Ascending aorta (tissue), 2 donors: Measurements from ENCODE around the gene STK17B. TPM values are rescaled to one million over a fixed set of nuclear protein-coding genes. Genes with fewer than 3 reads are reported as not detected.

Experiments
- DNase-seq, 2 donors: peaks; one replicate each; pipeline ENCODE4 v3.0.0-alpha.2; 2019; ENCODE audit warnings: low spot score in 2 of 2
- H3K27ac ChIP-seq, 2 donors: fragments of 200-600 bp; sonication (generic); one replicate each; pipeline ENCODE4 v1.5.1; 2016 to 2017; ENCODE audit warnings: mild to moderate bottlenecking in 1 of 2
- H3K27me3 ChIP-seq: fragments of 200-600 bp; sonication (generic); one replicate; pipeline ENCODE4 v1.5.1; 2017
- H3K36me3 ChIP-seq, 2 donors: fragments of 200-600 bp; sonication (generic); one replicate each; pipeline ENCODE4 v1.5.1; 2016
- H3K4me1 ChIP-seq, 2 donors: fragments of 200-600 bp; sonication (generic); one replicate each; pipeline ENCODE4 v1.5.1; 2016 to 2017; ENCODE audit warnings: mild to moderate bottlenecking in 1 of 2
- H3K4me3 ChIP-seq, 2 donors: fragments of 200-600 bp; sonication (generic); one replicate each; pipeline ENCODE4 v1.5.1; 2016 to 2017; ENCODE audit warnings: mild to moderate bottlenecking in 1 of 2
- H3K9me3 ChIP-seq, 2 donors: fragments of 200-600 bp; sonication (generic); one replicate each; pipeline ENCODE4 v1.5.1; 2016
- intact Hi-C: fragments of 100-400 bp; cut with DNase I; formaldehyde crosslinking; loops from one replicate; pipeline ENCODE4 v1.15.1; 2023
- total RNA-seq: library from RNA; depleted of rRNA; stranded (reverse); fragments of >200 nt; gene quantifications from one replicate; pipeline ENCODE4 v1.1.0, GENCODE V29; 2016
- TF ChIP-seq, protein P1 (sequence below), 3 experiments: fragments of 200-600 bp in 2 of 3; fragments of 450-650 bp in 1 of 3; sonication (generic) in 2 of 3; IDR thresholded peaks; one replicate each; pipeline ENCODE4 v1.5.1; 2016 to 2019; ENCODE audit warnings: antibody characterized with exemption in 3 of 3, mild to moderate bottlenecking in 1 of 3, moderate library complexity in 1 of 3

Gene STK17B
- total RNA-seq, 1 donor from 2014 or later = 8.4 TPM

DNA sequence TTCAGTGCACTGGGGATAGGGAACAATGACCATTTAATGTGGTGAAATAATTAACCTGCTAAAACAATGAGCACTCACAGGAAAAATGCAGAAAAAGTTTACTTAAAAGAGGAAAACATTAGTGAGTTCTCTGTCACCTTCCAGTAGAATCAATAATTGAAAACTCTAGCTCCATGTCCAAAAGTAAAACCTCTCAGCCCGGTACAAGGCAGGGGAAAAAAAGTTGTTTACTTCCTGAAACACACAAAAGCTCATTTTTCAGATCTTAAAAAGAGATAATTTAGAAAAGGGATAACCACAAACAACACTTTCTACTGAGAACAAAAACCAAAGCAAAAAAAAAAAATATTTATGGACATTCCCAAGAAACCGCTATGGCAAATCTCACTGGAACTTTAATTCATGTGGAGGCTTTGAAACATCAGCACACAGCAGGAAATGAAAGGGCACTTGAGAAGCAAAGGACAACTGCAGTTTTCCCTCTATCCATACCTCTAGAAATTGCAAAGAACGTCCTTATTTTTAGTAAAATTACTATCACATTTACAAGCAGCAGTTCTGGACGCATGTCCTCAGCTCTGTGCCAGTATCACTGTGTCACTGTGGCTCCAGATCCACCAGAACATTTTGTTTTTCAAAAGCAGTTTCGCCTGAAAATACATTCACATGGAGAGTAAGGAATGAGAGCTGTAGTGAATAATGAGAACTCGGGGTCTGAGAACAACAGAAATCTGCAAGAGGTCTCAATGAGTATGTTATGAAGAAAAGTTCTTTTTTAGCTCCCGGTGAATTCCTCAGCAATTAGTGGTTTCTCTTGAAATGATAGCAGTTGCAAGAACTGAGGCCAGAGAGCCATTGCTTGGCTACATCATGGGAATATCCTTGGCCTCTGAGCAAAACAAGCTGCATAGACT is 58.1 kb downstream of the STK17B start:
- TF ChIP-seq, protein P1, sequence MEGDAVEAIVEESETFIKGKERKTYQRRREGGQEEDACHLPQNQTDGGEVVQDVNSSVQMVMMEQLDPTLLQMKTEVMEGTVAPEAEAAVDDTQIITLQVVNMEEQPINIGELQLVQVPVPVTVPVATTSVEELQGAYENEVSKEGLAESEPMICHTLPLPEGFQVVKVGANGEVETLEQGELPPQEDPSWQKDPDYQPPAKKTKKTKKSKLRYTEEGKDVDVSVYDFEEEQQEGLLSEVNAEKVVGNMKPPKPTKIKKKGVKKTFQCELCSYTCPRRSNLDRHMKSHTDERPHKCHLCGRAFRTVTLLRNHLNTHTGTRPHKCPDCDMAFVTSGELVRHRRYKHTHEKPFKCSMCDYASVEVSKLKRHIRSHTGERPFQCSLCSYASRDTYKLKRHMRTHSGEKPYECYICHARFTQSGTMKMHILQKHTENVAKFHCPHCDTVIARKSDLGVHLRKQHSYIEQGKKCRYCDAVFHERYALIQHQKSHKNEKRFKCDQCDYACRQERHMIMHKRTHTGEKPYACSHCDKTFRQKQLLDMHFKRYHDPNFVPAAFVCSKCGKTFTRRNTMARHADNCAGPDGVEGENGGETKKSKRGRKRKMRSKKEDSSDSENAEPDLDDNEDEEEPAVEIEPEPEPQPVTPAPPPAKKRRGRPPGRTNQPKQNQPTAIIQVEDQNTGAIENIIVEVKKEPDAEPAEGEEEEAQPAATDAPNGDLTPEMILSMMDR (IDR thresholded peaks at IDR 0.05) = no peak
- peak overlapping the region; percentile 30 to 35 for H3K4me3 ChIP-seq
- DNase-seq = no peak

DNA sequence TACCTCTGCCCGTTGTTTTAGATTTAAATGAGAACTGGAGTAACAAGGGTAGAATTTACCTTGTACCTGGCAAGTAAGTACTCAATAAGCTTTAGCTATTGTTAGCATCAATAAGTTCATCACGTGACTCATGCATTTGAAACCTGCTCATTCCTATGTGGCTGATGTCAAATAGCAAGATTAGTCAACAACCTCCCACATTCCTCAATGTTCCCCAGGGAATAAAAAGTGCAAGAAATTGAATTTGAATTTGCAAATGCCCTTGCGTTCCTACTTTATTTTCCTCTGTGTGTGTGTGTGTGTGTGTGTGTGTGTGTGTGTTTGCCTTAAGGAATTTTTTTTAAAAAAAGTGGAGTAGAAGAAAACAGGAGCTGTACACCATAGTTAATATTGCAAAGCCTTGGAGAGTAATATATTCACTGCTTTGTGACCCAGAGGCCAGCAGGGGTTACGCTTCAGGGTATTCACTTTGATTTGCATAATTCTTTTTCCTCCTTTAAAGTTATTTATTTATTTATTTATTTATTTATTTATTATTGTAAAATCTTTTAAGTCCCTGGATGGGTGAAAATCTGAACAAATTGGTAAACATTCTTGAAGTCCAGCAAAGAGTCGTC is 58.9 kb downstream of the STK17B start:
- H3K4me3 ChIP-seq = no peak overlapping the region
- intact Hi-C loops = loop anchor here (5.0 kb wide), 1 partner anchor 60 kb away; the partner anchor contains the start of gene STK17B
- no peaks in the 10 kb centered on the region for H3K27me3 ChIP-seq
- H3K27ac ChIP-seq = peak overlapping the region; percentile 54 to 71
- H3K9me3 ChIP-seq = no peaks in the 10 kb centered on the region
- H3K36me3 ChIP-seq = no peaks in the 10 kb centered on the region
- TF ChIP-seq, protein P1 (IDR thresholded peaks at IDR 0.05) = no peak
- DNase-seq = no peak
- H3K4me1 ChIP-seq = peaks cover 0 to 25% of the 10 kb centered on the region in 2 donors

More for the DNA sequence above, 58.1 kb downstream of the STK17B start:
- intact Hi-C loops = loop anchor here (5.0 kb wide), 1 partner anchor 59 kb away; the partner anchor contains the start of gene STK17B
- H3K27me3 ChIP-seq = no peaks in the 10 kb centered on the region
- no peaks in the 10 kb centered on the region for H3K9me3 ChIP-seq
- no peaks in the 10 kb centered on the region for H3K36me3 ChIP-seq
- peak overlapping the region; percentile 54 to 71 for H3K27ac ChIP-seq
- peaks cover 0 to 25% of the 10 kb centered on the region in 2 donors for H3K4me1 ChIP-seq

DNA sequence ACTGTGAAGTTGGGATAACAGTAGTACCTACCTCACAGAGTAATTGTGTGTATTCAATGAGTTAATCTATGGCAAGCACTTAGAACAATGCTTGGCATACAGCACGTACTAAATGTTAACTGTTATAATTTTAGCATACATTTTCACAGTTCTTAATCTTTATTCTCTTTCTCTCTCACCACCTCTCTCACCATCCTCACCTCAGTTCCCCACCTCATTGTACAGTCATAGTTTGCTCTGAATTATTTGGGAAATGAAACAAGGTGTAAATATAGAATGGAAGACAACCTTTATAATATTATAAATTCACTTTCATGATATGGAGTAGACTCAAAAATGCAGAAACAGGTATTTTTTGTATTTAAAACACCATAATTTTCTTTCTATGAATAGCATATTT is 62.8 kb downstream of the STK17B start:
- intact Hi-C loops = no loop called here
- Histone ChIP-seq H3K36me3 (no peaks in the 10 kb centered on the region), H3K4me1 (peaks cover 0 to 15% of the 10 kb centered on the region in 2 donors), H3K4me3 (no peak overlapping the region), H3K9me3 (no peaks in the 10 kb centered on the region), H3K27ac (no peak overlapping the region), H3K27me3 (no peaks in the 10 kb centered on the region)
- DNase-seq = no peak
- TF ChIP-seq, protein P1 (IDR thresholded peaks at IDR 0.05) = no peak

DNA sequence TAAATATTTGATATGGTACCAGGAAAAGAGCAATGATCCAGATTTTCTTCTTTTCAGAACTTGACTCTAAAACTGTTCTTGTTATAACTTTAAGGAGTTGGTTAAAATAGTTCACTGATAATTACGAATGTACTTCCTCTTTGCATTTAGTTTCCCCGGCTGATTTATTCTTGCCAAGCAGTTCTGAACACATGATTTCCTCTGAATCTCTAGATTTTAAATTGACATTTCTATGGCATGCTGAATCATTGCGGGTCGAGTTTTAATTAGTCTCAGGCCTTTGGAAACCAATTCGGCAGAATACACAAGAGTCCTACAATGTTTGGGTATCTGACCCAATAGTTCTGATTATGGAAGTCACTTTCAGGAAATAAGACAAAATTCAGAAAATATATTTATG is 65.4 kb downstream of the STK17B start:
- Histone ChIP-seq H3K4me1 (no peaks in the 10 kb centered on the region), H3K36me3 (no peaks in the 10 kb centered on the region), H3K27ac (no peak overlapping the region), H3K9me3 (no peaks in the 10 kb centered on the region), H3K4me3 (no peak overlapping the region), H3K27me3 (no peaks in the 10 kb centered on the region)
- no peak for DNase-seq
- TF ChIP-seq, protein P1 (IDR thresholded peaks at IDR 0.05) = no peak
- intact Hi-C loops = no loop called here

DNA sequence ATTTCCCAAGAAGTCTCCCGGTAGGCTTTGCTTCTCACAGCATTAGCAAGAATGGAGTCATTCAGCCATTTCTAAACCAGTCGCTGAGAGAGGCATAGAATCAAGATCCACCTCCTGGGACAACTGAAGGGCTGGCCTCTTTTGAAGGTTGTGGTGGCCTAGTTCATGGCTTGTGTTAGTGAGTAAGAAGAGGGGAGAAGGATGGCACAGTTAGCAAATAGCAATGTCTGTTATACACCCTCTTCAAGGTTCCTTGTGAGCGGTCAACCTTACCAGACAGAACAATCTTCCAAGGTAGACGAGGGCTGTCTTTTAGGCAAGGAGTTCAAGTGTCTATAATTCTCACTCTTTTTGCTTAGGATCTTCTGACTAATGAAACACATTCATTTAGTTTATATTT is 67.3 kb downstream of the STK17B start:
- no peaks in the 10 kb centered on the region for H3K36me3 ChIP-seq
- H3K4me3 ChIP-seq = no peak overlapping the region
- no peaks in the 10 kb centered on the region for H3K9me3 ChIP-seq
- TF ChIP-seq, protein P1 (IDR thresholded peaks at IDR 0.05) = no peak
- H3K27ac ChIP-seq = no peak overlapping the region
- H3K4me1 ChIP-seq = no peaks in the 10 kb centered on the region
- H3K27me3 ChIP-seq = no peaks in the 10 kb centered on the region
- intact Hi-C loops = no loop called here
- no peak for DNase-seq
